T1000 (cell line): ENCODE data around the gene MORN5.
A peak's percentile ranks its signal among the peaks of the same experiment; 100 is the strongest.
"Not testable (repeated sequence)": the region's sequence is repeated elsewhere in the genome, so short reads cannot be mapped to it uniquely, and the experiment has no call there.

ENCODE experiments used
- DNase-seq: peaks from one replicate; lab custom pipeline; 2025; ENCODE audit warnings: mixed read lengths; lab: John Stamatoyannopoulos, UW

Gene MORN5

DNA sequence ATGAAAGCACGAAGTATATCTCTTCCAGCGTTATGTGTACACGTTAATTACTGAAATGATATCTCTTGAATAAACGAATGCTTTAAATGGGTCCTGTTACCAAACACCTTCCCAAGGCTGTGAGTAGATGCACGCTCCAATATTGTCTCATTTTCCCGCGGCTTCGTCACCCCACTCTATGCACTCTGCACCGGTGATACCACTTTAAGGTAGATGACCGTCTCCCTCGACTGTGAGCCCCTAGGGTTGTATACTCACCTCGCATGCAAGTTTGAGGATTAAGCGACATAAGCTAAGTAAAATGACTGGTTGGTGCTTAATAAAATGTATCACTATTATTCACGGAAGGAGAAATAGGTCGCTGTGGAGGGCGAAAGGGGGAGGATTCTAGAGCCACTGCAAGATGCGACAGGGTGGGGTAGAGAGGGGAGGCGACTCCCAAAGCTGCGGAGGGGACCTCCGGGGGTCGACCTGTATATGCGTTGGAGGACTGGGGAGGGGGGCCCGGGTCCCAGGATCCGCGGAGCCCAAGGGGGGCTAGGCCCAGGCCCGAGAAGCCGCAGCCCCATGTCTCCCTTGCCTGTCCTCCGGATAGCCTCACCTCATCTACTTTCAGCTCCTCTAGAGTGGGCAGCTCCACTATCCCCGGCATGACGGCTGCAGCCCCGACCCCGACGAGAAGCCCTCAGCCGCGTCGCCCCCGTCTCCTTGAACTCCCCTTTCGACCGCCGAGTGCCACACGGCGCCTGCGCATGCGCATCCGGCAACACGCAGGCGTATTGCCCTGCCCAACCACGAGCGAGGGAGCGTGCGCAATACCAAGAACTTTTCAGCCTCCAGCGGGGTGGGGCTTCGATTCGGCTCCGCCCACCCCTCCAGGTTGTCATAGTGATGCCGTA is at the start of gene MORN5, which contains the start of gene NDUFA8:
Gene MORN5, plus strand, starts transcription at position 883 of the 899 bp plus-strand sequence. CDS start 65 bp downstream, outside the sequence.
Gene NDUFA8, minus strand, starts transcription at position 754 of the 899 bp plus-strand sequence. Its CDS starts 102 bp downstream, at position 652.
- DNase-seq: peak; percentile 92

DNA sequence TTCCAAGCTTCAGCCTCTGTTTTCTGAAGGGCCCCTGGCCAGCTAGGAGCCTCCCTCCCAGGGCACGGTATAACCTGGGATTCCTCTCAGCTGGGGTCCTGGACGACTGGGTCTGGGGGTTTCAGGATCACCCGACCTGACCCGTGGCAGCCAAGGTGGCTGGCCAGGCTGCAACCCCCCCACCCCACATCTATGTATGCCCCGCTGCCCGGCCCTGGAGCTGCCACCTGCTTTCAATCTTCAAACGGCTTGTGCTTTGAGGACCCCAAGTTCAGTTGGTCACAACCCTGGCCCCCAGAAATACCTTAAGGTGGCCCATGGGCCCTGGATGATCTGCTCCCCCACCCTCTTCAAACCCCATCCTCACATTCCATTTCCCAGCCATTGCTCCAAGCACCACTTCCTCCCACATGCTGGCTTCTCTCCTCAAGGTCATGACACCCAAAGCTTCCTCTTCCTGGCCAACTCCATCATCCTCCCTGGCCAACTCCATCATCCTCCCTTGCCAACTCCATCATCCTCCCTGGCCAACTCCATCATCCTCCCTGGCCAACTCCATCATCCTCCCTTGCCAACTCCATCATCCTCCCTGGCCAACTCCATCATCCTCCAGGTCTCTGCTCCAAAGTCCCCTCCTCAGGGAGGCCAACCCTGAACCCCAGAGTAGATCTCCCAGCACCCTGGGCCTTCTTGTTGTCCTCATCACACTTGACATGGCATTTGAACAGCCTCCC is 49.4 kb upstream of the MORN5 start:
- no peak for DNase-seq

- DNase-seq: no peak
These were observed 48.2 kb upstream of the MORN5 start for GRCh38 chr9:122111413-122112085.

GRCh38 chr9:122112238-122112637 is 47.5 kb upstream of the MORN5 start:
- DNase-seq: no peak

DNA sequence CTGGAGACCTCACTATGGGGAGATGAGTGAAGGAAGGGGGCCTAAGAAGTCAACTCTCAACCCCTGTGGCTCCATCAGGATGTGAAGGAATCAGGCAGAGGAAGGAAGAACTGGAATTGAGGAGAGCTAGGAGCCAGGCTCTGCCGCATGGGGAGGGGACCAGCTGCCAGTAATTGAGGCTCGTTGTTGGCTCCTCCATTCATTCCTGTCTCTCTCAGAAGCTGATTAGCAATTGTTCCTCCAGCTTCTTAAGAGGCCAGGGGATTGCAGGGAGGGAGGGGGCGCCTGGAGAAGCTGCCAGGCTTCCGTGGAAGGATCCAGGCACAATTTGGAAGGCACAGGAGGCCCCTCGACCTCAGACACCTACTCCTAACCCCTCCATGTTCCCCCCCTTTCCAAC is 46.1 kb upstream of the MORN5 start:
- DNase-seq: no peak

DNA sequence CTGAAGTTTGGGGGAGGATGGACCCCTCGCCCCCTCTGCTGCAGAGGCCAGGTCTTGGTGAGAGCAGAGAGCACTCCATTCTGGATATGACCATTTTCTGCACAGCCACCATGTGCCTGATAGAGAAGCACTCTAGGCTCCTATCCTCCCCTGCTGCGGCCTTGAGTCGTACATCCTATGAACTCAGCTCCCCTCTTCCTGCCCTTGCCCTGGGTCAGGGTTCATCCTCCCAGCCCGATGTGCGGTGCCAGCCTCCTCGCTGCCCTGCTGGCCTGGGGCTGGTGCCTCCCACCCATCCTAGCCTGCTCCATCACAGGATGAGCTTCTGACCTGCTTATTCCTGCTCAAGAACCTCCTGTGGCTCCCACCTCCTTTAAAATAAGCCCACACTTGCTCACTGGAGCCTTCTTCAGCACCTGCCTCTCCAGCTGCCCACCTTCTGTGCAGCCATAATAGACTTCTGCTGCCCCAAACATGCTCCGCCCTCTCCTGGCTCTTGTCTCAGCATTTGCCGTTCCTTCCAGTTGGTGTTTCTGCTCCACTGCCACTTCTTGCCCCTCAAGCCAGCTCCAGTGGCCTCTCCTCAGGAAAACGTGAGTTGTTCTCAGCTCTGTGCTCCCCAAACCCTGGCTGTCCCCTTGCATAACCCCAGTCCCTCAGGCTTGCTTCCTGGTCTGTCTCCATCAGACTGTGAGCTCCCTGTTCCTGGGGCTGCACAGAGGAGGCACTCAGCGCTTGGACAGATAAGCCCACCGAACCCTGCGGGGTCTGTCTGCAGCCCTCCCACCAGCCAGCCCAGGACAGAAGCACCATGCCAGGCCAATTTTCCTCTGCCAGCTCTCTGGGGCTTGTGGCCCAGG is 44.3 kb upstream of the MORN5 start:
- no peak for DNase-seq

- no peak for DNase-seq
These were observed 43.7 kb upstream of the MORN5 start for GRCh38 chr9:122116040-122116439.

- no peak for DNase-seq
These were observed 43.1 kb upstream of the MORN5 start for GRCh38 chr9:122116448-122117173.

DNA sequence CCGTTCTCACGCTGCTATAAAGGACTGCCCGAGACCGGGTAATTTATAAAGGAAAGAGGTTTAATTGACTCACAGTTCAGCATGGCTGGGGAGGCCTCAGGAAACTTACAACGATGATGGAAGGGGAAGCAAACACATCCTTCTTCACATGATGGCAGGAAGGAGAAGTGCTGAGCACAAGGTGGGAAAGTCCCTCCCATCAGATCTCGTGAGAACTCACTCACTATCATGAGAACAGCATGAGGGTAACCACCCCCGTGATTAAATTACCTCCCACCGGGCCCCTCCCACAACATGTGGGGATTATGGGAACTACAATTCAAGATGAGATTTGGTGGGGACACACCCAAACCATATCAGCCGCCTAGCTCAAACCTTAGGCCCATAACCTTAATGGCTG is 42.5 kb upstream of the MORN5 start:
- not testable (repeated sequence) for DNase-seq

DNA sequence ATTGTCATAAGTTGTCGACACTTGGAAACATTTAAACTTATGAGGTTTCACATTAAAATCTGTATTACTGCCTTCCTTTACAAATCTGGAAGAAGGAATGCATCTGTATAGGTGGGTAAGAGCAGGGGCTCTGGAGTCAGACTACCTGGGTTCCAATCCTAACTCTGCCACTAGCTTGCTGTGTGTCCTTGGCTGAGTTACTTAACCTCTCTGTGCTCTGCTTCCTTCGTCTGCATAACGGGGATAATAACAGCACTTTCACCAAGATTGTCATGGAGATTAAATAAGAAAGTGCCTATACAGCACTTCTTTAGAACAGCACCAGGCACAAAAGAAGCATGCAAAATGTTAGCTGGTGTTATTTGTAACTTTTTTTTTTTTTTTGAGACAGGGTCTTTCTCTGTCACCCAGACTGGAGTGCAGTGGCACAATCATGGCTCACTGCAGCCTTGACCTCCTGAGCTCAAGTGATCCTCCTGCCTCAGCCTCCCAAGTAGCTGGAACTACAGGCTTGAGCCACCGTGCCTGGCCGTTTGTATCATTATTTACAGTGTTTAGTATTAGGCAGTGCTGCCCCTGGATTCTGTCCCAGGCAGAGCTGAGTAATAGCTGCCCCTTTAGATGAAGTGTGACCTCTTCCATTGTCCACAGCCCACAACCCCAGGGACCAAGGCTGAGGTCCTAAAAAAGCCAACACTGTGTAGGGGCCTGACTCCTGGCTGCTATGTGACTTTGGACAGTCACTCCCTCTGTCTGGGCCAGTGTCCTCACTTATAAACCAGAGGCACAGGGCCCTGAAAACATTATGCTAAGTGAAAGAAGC is 41.2 kb upstream of the MORN5 start:
- DNase-seq: no peak

DNA sequence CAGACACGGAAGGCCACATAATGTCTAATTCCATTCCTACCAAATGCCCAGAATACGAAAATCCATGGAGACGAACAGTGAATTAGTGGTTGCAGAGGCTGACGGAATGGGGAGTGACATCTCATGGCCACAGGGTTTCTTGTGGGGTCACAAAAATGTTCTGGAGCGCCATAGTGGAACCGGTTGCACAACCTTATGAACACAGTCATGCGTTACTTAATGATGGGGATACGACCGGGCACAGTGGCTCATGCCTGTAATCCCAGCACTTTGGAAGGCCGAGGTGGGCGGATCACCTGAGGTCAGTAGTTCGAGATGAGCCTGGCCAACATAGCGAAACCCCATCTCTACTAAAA is 40.6 kb upstream of the MORN5 start:
- no peak for DNase-seq

- no peak for DNase-seq
These were observed 40.0 kb upstream of the MORN5 start for GRCh38 chr9:122119721-122120120.

DNA sequence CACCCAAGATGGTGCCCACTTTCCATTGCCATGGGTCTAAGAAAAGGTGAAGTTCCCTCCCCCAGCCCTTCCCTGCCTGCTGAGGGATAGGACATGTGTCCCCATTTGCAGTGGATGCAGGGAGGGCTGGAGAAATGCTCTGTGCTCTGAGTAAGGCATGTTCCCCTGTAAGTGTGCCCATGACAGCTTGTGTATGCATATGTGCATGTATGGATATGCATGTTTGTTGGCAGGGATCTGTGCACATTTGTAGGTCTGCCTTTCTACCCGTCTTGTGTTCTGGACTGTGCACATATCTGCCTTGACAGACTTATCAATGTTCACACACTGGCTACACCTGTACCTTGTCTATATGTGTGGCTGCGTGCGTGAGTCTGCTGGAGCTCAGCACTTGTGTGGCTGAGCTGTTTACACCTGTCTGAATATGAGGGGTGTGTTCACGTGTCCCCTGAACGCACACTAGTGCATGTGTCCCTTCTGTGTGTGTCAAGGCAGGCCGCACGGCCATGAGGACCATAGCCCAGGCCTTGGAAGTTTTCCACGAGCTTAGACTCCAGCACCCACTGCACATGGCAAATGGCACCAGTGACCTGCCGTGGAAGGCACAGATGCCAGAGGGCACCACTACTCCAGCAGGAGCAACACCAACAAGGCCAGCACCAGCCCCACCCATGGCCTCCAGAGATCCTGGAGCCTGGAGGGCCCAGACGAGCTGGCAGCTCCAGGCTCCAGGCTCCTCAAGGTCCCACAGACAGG is 39.2 kb upstream of the MORN5 start:
- no peak for DNase-seq

- DNase-seq: no peak
These were observed 38.3 kb upstream of the MORN5 start for GRCh38 chr9:122121391-122121790.

DNA sequence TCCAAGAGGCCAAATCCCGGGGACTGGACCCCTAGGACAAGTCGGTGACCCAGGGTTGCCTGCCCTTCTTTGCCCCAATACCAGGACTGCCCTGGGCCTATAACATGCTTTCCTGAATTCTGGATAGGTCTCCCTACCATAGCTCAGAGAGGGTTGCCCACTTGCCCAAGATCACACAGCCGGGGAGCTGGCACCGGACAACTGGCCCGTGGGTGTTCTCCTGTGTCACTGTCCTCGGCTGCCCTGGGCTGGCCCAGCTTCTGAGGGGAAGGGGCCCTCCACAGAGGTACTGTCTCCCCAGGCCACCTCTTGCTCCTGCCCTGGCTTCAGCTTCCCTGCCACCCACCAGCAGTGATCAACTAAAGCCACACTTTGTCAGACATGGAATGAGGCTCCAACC is 37.8 kb upstream of the MORN5 start:
- DNase-seq: no peak

GRCh38 chr9:122122468-122122867 is 37.2 kb upstream of the MORN5 start:
- DNase-seq: no peak

GRCh38 chr9:122122903-122123632 is 36.6 kb upstream of the MORN5 start:
- peak; percentile 43 for DNase-seq

GRCh38 chr9:122124048-122124447 is 35.7 kb upstream of the MORN5 start:
- no peak for DNase-seq

DNA sequence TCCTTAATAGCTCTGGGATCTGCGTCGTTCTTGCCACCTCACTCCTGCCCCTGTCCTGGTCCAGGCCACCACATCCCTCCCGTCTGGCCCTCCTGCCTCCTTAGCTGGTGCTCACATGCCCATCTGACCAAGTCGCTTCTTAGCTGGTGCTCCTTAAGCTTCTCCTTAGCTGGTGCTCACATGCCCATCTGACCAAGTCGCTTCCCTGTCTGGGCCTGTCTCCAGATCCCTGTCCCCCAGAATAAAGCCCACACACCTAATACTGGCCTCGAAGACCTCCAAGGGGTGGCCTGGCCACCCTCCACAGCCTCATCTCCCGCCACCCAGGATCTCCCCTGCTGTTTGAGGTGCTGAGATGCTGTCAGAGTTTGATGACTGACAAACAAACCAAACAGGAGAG is 35.2 kb upstream of the MORN5 start:
- no peak for DNase-seq
